Esophagus muscularis mucosa (tissue), 4 donors: Measurements from ENCODE around the gene MYL5. TPM values are rescaled to one million over a fixed set of nuclear protein-coding genes. Genes with fewer than 3 reads are reported as not detected.
"Not testable (repeated sequence)": the region's sequence is repeated elsewhere in the genome, so short reads cannot be mapped to it uniquely, and the experiment has no call there.

Experiments
- DNase-seq: peaks from one replicate; pipeline ENCODE4 v3.0.0-alpha.2; 2017; ENCODE audit errors: extremely low spot score
- H3K27ac ChIP-seq, 4 donors: fragments of 200-600 bp; sonication (generic); replicated peaks in 1 of 4; 1 replicate in 3 of 4; 2 replicates in 1 of 4; pipeline ENCODE4 v1.5.1; 2016 to 2019; ENCODE audit warnings: mild to moderate bottlenecking in 1 of 4
- H3K27me3 ChIP-seq, 4 donors: fragments of 200-600 bp; sonication (generic); one replicate each; pipeline versions ENCODE4 v1.5.1 to v1.6.0; 2016 to 2019
- H3K36me3 ChIP-seq, 4 donors: fragments of 200-600 bp; sonication (generic); one replicate each; pipeline ENCODE4 v1.5.1; 2016 to 2019
- H3K4me1 ChIP-seq, 4 donors: fragments of 200-600 bp; sonication (generic); one replicate each; pipeline ENCODE4 v1.5.1; 2016 to 2019
- H3K4me3 ChIP-seq, 4 donors: fragments of 200-600 bp; sonication (generic); 1 replicate in 2 of 4; 2 replicates in 2 of 4; pipeline ENCODE4 v1.5.1; 2016 to 2019; ENCODE audit warnings: mild to moderate bottlenecking in 4 of 4, moderate library complexity in 1 of 4
- H3K9me3 ChIP-seq, 4 donors: fragments of 200-600 bp; sonication (generic); 1 replicate in 3 of 4; 2 replicates in 1 of 4; pipeline ENCODE4 v1.5.1; 2016 to 2019
- CTCF ChIP-seq, 3 experiments: fragments of 200-600 bp in 2 of 3; fragments of 450-650 bp in 1 of 3; sonication (generic) in 2 of 3; IDR thresholded peaks; one replicate each; pipeline ENCODE4 v1.5.1; 2017 to 2019; ENCODE audit warnings: antibody characterized with exemption in 3 of 3, mild to moderate bottlenecking in 2 of 3, moderate library complexity in 1 of 3
- EP300 ChIP-seq: sonication (generic); formaldehyde crosslinking; IDR thresholded peaks from one replicate; pipeline ENCODE4 v1.6.1; 2017; ENCODE audit warnings: antibody characterized with exemption
- POLR2A ChIP-seq: fragments of 450-650 bp; IDR thresholded peaks from one replicate; pipeline ENCODE4 v1.6.1; 2017; ENCODE audit warnings: antibody characterized with exemption, moderate library complexity, mild to moderate bottlenecking, low read depth
- POLR2AphosphoS5 ChIP-seq, 2 donors: sonication (generic); formaldehyde crosslinking; IDR thresholded peaks; one replicate each; pipeline ENCODE4 v1.6.1; 2017; ENCODE audit warnings: antibody characterized with exemption in 2 of 2
- WGBS: methylation state at CpG from one replicate; pipeline ENCODE4 v1.1.5; 2018; 5-methylcytosine and 5-hydroxymethylcytosine counted together
- intact Hi-C: fragments of 100-400 bp; cut with DNase I; formaldehyde crosslinking; loops from one replicate; pipeline ENCODE4 v1.15.1; 2023
- total RNA-seq, 4 donors: library from RNA; depleted of rRNA; stranded (reverse); fragments of >200 nt; gene quantifications; one replicate each; pipeline versions ENCODE4 v1.1.0 to v1.2.1, GENCODE V29; 2016

Gene MYL5
- total RNA-seq, 4 donors from 2014 or later, result 7.9 to 9.9 (median 9.6) TPM

GRCh38 chr4:666436-666810 is 7.9 kb upstream of the MYL5 start:
- TF ChIP-seq EP300 (no peak), CTCF (IDR thresholded peaks at IDR 0.05) (no peak), POLR2AphosphoS5 (IDR thresholded peaks at IDR 0.05) (no peak), POLR2A (no peak)
- Histone ChIP-seq H3K27ac (no peak overlapping the region), H3K27me3 (peaks cover 0 to 33% (median 0%) of the 10 kb centered on the region in 4 donors), H3K9me3 (no peaks in the 10 kb centered on the region), H3K4me1 (peaks cover 5 to 20% (median 18%) of the 10 kb centered on the region in 4 donors), H3K4me3 (no peak overlapping the region), H3K36me3 (peaks cover 6 to 16% (median 11%) of the 10 kb centered on the region in 4 donors)
- 89% methylated on average over 20 of the region's 22 CpGs for WGBS
- no peak for DNase-seq
- intact Hi-C loops, result no loop called here

- H3K36me3 ChIP-seq, result peaks cover 11 to 22% (median 16%) of the 10 kb centered on the region in 4 donors
- H3K27me3 ChIP-seq, result peaks cover 0 to 33% (median 0%) of the 10 kb centered on the region in 4 donors
- peaks cover 5 to 20% (median 18%) of the 10 kb centered on the region in 4 donors for H3K4me1 ChIP-seq
- 83% methylated on average over 16 of the region's 28 CpGs for WGBS
- intact Hi-C loops, result no loop called here
- H3K9me3 ChIP-seq, result no peaks in the 10 kb centered on the region
- DNase-seq, result no peak
- no peak overlapping the region for H3K4me3 ChIP-seq
- H3K27ac ChIP-seq, result no peak overlapping the region
- TF ChIP-seq POLR2AphosphoS5 (IDR thresholded peaks at IDR 0.05), result no peak
- TF ChIP-seq EP300, result no peak
- no peak for TF ChIP-seq POLR2A
- TF ChIP-seq CTCF (IDR thresholded peaks at IDR 0.05), result no peak
Observed at GRCh38 chr4:666822-667544, 7.4 kb upstream of the MYL5 start.

GRCh38 chr4:667545-667925 is 6.8 kb upstream of the MYL5 start:
- Histone ChIP-seq H3K4me3 (no peak overlapping the region), H3K4me1 (peaks cover 5 to 21% (median 18%) of the 10 kb centered on the region in 4 donors), H3K27ac (no peak overlapping the region), H3K36me3 (peaks cover 17 to 27% (median 22%) of the 10 kb centered on the region in 4 donors), H3K9me3 (no peaks in the 10 kb centered on the region), H3K27me3 (peaks cover 0 to 33% (median 0%) of the 10 kb centered on the region in 4 donors)
- DNase-seq, result no peak
- intact Hi-C loops, result no loop called here
- TF ChIP-seq POLR2AphosphoS5 (IDR thresholded peaks at IDR 0.05) (no peak), POLR2A (no peak), EP300 (no peak), CTCF (IDR thresholded peaks at IDR 0.05) (no peak)
- 58% methylated on average over 6 of the region's 10 CpGs for WGBS

- H3K36me3 ChIP-seq, result peaks cover 18 to 33% (median 27%) of the 10 kb centered on the region in 4 donors
- intact Hi-C loops, H3K9me3 ChIP-seq, H3K4me3 ChIP-seq, H3K27ac ChIP-seq, DNase-seq: not testable (repeated sequence)
- WGBS, result 93% methylated on average over 6 of the region's 6 CpGs
- H3K4me1 ChIP-seq, result peaks cover 6 to 24% (median 20%) of the 10 kb centered on the region in 4 donors
- H3K27me3 ChIP-seq, result peaks cover 0 to 28% (median 0%) of the 10 kb centered on the region in 4 donors
Observed at GRCh38 chr4:668219-668618, 6.1 kb upstream of the MYL5 start.

- H3K4me3 ChIP-seq, H3K9me3 ChIP-seq, H3K27ac ChIP-seq, intact Hi-C loops, DNase-seq: not testable (repeated sequence)
- peaks cover 8 to 16% (median 15%) of the 10 kb centered on the region in 4 donors for H3K4me1 ChIP-seq
- 94% methylated on average over 11 of the region's 11 CpGs for WGBS
- peaks cover 18 to 33% (median 27%) of the 10 kb centered on the region in 4 donors for H3K36me3 ChIP-seq
- peaks cover 0 to 10% (median 0%) of the 10 kb centered on the region in 4 donors for H3K27me3 ChIP-seq
- TF ChIP-seq POLR2AphosphoS5 (IDR thresholded peaks at IDR 0.05), result peak in 1 of 2 donors; percentile 15
Observed at GRCh38 chr4:669806-670559, 4.4 kb upstream of the MYL5 start.
